Ishikawa (cell line): Measurements from ENCODE around the gene BLOC1S4.

Source experiments
- CEBPB ChIP-seq: IDR thresholded peaks from 2 replicates; pipeline ENCODE4 v1.6.1; 2012
- CREB1 ChIP-seq: IDR thresholded peaks from 2 replicates; pipeline ENCODE4 v1.6.1; 2012; ENCODE audit warnings: low read depth
- EGR1 ChIP-seq: IDR thresholded peaks from 2 replicates; pipeline ENCODE4 v1.6.1; 2012
- EP300 ChIP-seq: IDR thresholded peaks from 2 replicates; pipeline ENCODE4 v1.6.1; 2012; ENCODE audit warnings: borderline replicate concordance
- FOXM1 ChIP-seq: IDR thresholded peaks from 2 replicates; pipeline ENCODE4 v1.6.1; 2012; ENCODE audit warnings: low read depth, borderline replicate concordance
- NFIC ChIP-seq: IDR thresholded peaks from 2 replicates; pipeline ENCODE4 v1.6.1; 2012
- RAD21 ChIP-seq: IDR thresholded peaks from 2 replicates; pipeline ENCODE4 v1.6.1; 2012; ENCODE audit warnings: low read depth
- TAF1 ChIP-seq: IDR thresholded peaks from 2 replicates; pipeline ENCODE4 v1.6.1; 2012; ENCODE audit warnings: low read depth, mild to moderate bottlenecking
- TEAD4 ChIP-seq: IDR thresholded peaks from 2 replicates; pipeline ENCODE4 v1.6.1; 2012
- YY1 ChIP-seq: IDR thresholded peaks from 2 replicates; pipeline ENCODE4 v1.6.1; 2012; ENCODE audit warnings: low read depth
- TF ChIP-seq, protein P1 (sequence below): IDR thresholded peaks from 2 replicates; pipeline ENCODE4 v1.6.1; 2012
- TF ChIP-seq, protein P2 (sequence below): IDR thresholded peaks from 2 replicates; pipeline ENCODE4 v1.6.1; 2012; ENCODE audit warnings: low read depth, mild to moderate bottlenecking

DNA sequence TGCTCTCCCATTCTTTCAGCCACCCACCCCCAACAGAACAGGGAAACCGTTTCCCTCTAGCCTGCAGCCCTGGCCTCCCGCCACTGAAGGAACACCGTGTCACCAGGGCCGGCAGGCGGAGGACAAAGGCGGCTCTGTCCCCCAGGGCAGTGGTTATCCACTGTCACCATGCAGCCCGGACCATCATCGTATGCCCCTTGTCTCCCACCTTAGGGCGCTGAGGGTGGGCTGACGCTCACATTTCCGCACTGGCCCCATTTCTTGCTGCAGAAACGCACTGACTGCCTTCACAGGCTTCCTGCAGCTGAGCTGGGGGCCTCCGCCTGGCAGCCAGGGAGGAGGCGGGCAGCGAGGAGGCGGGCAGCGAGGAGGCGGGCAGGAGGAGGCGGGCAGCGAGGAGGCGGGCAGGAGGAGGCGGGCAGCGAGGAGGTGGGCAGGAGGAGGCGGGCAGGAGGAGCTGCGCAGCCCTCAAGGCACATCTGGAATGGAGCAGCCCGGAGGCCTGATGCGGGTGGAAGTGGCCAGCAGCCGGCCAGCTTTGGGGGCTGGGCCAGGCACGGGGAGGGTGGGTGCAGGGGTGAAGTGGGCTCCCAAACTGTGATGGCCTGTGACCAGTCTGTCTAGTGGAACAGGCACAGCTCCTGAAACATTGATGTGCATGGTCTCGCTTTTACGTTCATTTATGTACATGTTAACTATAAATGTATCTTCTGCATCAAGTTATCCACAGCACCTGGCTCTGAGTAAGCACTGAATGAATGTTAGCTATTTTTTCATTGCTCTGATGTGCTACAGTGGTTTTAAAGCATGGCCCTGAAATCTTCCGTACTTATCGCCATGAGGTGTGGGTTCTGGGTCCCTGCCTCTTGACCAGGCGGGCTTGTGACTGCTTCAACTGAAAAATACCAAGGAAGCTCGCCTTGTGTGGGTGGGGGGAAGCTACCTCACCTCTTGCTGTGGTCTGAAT is 46.0 kb downstream of the BLOC1S4 start:
- no peak for TF ChIP-seq NFIC
- TF ChIP-seq, protein P1, sequence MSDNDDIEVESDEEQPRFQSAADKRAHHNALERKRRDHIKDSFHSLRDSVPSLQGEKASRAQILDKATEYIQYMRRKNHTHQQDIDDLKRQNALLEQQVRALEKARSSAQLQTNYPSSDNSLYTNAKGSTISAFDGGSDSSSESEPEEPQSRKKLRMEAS: no peak; the same call in 1 of the 2 replicates
- TF ChIP-seq EP300: 0 out of 2 replicates have a peak, but pooled peaks have one; percentile 40
- no peak for TF ChIP-seq CEBPB
- TF ChIP-seq, protein P2, sequence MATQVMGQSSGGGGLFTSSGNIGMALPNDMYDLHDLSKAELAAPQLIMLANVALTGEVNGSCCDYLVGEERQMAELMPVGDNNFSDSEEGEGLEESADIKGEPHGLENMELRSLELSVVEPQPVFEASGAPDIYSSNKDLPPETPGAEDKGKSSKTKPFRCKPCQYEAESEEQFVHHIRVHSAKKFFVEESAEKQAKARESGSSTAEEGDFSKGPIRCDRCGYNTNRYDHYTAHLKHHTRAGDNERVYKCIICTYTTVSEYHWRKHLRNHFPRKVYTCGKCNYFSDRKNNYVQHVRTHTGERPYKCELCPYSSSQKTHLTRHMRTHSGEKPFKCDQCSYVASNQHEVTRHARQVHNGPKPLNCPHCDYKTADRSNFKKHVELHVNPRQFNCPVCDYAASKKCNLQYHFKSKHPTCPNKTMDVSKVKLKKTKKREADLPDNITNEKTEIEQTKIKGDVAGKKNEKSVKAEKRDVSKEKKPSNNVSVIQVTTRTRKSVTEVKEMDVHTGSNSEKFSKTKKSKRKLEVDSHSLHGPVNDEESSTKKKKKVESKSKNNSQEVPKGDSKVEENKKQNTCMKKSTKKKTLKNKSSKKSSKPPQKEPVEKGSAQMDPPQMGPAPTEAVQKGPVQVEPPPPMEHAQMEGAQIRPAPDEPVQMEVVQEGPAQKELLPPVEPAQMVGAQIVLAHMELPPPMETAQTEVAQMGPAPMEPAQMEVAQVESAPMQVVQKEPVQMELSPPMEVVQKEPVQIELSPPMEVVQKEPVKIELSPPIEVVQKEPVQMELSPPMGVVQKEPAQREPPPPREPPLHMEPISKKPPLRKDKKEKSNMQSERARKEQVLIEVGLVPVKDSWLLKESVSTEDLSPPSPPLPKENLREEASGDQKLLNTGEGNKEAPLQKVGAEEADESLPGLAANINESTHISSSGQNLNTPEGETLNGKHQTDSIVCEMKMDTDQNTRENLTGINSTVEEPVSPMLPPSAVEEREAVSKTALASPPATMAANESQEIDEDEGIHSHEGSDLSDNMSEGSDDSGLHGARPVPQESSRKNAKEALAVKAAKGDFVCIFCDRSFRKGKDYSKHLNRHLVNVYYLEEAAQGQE: no peak
- TF ChIP-seq EGR1: peak; percentile 89
- no peak for TF ChIP-seq TEAD4
- no peak for TF ChIP-seq FOXM1
- TF ChIP-seq YY1: no peak
- no peak for TF ChIP-seq TAF1
- no peak; the same call in 1 of the 2 replicates for TF ChIP-seq RAD21
- TF ChIP-seq CREB1: no peak
